ENCODE measurements around the gene CRMP1. TPM values are rescaled to one million over a fixed set of nuclear protein-coding genes. Genes with fewer than 3 reads are reported as not detected.

The CRMP1 gene
- total RNA-seq, 2 donors from 2014 or later, result 0.37 to 1.1 TPM

GRCh38 chr4:5892323-5893003 lies 423 bp downstream of the CRMP1 start:
- peak overlapping the region in 1 of 2 donors; percentile 19 for H3K4me3 ChIP-seq
- peaks cover 0 to 9% of the 10 kb centered on the region in 2 donors for H3K9me3 ChIP-seq
- peaks cover 23 to 36% of the 10 kb centered on the region in 2 donors for H3K27me3 ChIP-seq
- TF ChIP-seq CTCF (IDR thresholded peaks at IDR 0.05), result no peak
- DNase-seq (ENCODE audit: low spot score), result no peak
- H3K36me3 ChIP-seq, result no peaks in the 10 kb centered on the region
- H3K4me1 ChIP-seq, result peaks cover 0 to 24% of the 10 kb centered on the region in 2 donors
- no peak overlapping the region for H3K27ac ChIP-seq

- H3K27me3 ChIP-seq, result peaks cover 26 to 38% of the 10 kb centered on the region in 2 donors
- DNase-seq (ENCODE audit: low spot score), result no peak
- H3K36me3 ChIP-seq, result no peaks in the 10 kb centered on the region
- H3K4me3 ChIP-seq, result no peak overlapping the region
- H3K9me3 ChIP-seq, result peaks cover 0 to 2% of the 10 kb centered on the region in 2 donors
- no peak for TF ChIP-seq CTCF (IDR thresholded peaks at IDR 0.05)
- H3K4me1 ChIP-seq, result peaks cover 0 to 28% of the 10 kb centered on the region in 2 donors
- H3K27ac ChIP-seq, result no peak overlapping the region
Measured at GRCh38 chr4:5891563-5892322, 1.1 kb downstream of the CRMP1 start.

GRCh38 chr4:5890063-5890727 lies 2.7 kb downstream of the CRMP1 start:
- Histone ChIP-seq H3K9me3 (no peaks in the 10 kb centered on the region), H3K4me3 (peak overlapping the region in 1 of 2 donors; percentile 32), H3K36me3 (no peaks in the 10 kb centered on the region), H3K27me3 (peaks cover 26 to 38% of the 10 kb centered on the region in 2 donors), H3K27ac (no peak overlapping the region), H3K4me1 (peaks cover 0 to 28% of the 10 kb centered on the region in 2 donors)
- TF ChIP-seq CTCF (IDR thresholded peaks at IDR 0.05), result no peak
- no peak for DNase-seq (ENCODE audit: low spot score)

- peaks cover 26 to 38% of the 10 kb centered on the region in 2 donors for H3K27me3 ChIP-seq
- H3K4me1 ChIP-seq, result peaks cover 0 to 28% of the 10 kb centered on the region in 2 donors
- no peak overlapping the region for H3K27ac ChIP-seq
- H3K9me3 ChIP-seq, result no peaks in the 10 kb centered on the region
- no peak for DNase-seq (ENCODE audit: low spot score)
- no peaks in the 10 kb centered on the region for H3K36me3 ChIP-seq
- no peak for TF ChIP-seq CTCF (IDR thresholded peaks at IDR 0.05)
- peak overlapping the region in 1 of 2 donors; percentile 51 for H3K4me3 ChIP-seq
Measured at GRCh38 chr4:5889002-5889696, 3.7 kb downstream of the CRMP1 start.

GRCh38 chr4:5888222-5889001 lies 4.5 kb downstream of the CRMP1 start:
- no peaks in the 10 kb centered on the region for H3K9me3 ChIP-seq
- H3K27ac ChIP-seq, result no peak overlapping the region
- no peak for TF ChIP-seq CTCF (IDR thresholded peaks at IDR 0.05)
- no peak for DNase-seq (ENCODE audit: low spot score)
- no peaks in the 10 kb centered on the region for H3K36me3 ChIP-seq
- H3K4me1 ChIP-seq, result peaks cover 0 to 28% of the 10 kb centered on the region in 2 donors
- H3K27me3 ChIP-seq, result peaks cover 20 to 38% of the 10 kb centered on the region in 2 donors
- H3K4me3 ChIP-seq, result peak overlapping the region; percentile 32 to 51

Measured in right atrium auricular region (tissue), 2 donors.